ENCODE results near the gene JCHAIN. TPM values are rescaled to one million over a fixed set of nuclear protein-coding genes. Genes with fewer than 3 reads are reported as not detected.
"Not testable (repeated sequence)": the region's sequence is repeated elsewhere in the genome, so short reads cannot be mapped to it uniquely, and the experiment has no call there.

JCHAIN gene
- total RNA-seq, 2 experiments from 2014 or later = not detected

- DNase-seq = peak; percentile 74
- peaks cover 20% of the 10 kb centered on the region for H3K4me1 Mint-ChIP-seq
- H3K27me3 Mint-ChIP-seq = no peaks in the 10 kb centered on the region
- ATAC-seq = peak; percentile 62
- H3K4me3 Mint-ChIP-seq = peak overlapping the region; percentile 77
- CTCF ChIA-PET = interaction anchor here (0.7 to 4.9 kb wide), 14 partner anchors 8 to 306 kb away, joined by 3 to 57 read pairs (median 4); partner anchors contain the start of genes GRSF1 and UTP3
- peak overlapping the region; percentile 71 for H3K27ac Mint-ChIP-seq
- H3K36me3 Mint-ChIP-seq = no peaks in the 10 kb centered on the region
- H3K9me3 Mint-ChIP-seq (ENCODE audit: low read depth) = no peaks in the 10 kb centered on the region
Observed at GRCh38 chr4:70704215-70704930, 38.1 kb upstream of the JCHAIN start.

DNA sequence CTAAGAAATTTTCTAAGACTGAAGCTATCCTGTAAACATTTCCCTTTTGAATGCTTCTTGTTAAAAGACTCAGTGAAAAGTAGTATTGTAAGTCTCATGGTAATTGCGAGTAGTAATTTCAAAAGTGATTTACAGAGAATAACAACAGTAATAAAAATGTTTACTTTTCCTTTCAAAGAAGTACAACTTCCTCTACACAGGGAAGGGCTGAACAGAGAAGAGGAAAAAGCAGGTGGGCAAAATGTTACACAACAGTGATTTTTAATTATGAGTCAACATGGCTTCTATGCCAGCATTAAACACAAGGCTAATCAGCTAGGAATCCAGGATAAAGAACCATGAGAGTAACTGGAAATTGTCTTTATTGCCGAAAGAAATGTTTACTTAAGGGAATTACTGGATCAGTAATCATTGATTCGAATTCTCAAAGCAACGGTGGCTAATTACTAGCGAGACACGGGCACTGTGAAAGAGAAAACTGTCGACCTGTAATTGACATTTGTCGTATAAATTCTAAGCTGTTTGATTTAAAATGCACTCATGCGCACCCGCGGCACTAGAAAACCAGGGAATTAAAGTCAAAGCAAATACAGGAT is 37.4 kb upstream of the JCHAIN start:
- CTCF ChIA-PET = interaction anchor here (0.7 to 4.9 kb wide), 13 partner anchors 9 to 306 kb away, joined by 3 to 57 read pairs (median 4); partner anchors contain the start of genes GRSF1 and UTP3
- Mint-ChIP-seq H3K4me1 (peaks cover 20% of the 10 kb centered on the region), H3K4me3 (peak overlapping the region; percentile 77), H3K36me3 (no peaks in the 10 kb centered on the region), H3K27me3 (no peaks in the 10 kb centered on the region), H3K27ac (peak overlapping the region; percentile 71), H3K9me3 (ENCODE audit: low read depth) (no peaks in the 10 kb centered on the region)
- no peak for ATAC-seq
- DNase-seq = no peak

DNA sequence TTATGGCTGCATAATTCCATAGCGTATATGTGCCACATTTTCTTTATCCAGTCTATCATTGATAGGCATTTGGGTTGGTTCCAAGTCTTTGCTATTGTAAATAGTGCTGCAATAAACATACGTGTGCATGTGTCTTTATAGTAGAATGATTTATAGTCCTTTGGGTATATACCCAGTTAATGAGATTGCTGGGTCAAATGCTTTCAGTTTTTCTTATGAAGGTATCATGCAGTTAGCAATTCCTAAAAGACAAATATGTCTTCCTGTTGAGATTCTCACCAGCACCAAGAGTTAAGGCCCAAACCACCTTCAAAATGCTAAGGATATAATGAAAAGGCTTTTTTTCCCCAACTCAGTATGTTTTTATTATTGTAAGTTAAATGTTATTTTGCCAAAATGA is 36.3 kb upstream of the JCHAIN start:
- not testable (repeated sequence) for H3K9me3 Mint-ChIP-seq (ENCODE audit: low read depth); H3K27ac Mint-ChIP-seq; DNase-seq; H3K4me3 Mint-ChIP-seq; H3K36me3 Mint-ChIP-seq; H3K27me3 Mint-ChIP-seq; ATAC-seq
- H3K4me1 Mint-ChIP-seq = peaks cover 20% of the 10 kb centered on the region
- CTCF ChIA-PET = interaction anchor here (1.7 to 4.9 kb wide), 4 partner anchors 10 to 51 kb away, joined by 5 to 57 read pairs (median 24); partner anchors contain the start of gene UTP3

DNA sequence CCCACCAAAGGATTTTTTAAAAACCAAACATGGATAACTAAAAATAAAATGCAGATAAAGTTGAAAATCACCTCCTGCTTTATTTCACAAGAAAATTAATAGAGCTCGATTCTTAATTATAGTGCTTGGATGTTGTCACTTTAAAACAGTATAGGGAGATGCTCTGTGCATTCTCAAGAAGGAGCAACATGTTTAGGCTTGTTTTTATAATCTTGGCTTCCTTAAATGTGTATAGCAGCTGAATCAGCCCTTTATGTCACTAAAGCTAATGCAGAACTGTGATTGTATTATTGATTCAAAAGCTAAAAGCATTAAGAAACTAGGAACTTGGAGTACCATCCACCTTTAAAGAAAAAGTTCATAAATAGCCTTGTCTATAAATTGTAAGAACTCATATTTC is 35.0 kb upstream of the JCHAIN start:
- CTCF ChIA-PET = interaction anchor here (2.0 to 2.8 kb wide), 3 partner anchors 9 to 24 kb away, joined by 4 to 12 read pairs (median 8); partner anchors contain the start of gene UTP3
- DNase-seq (no peak), ATAC-seq (no peak)
- no peaks in the 10 kb centered on the region for H3K9me3 Mint-ChIP-seq (ENCODE audit: low read depth)
- no peak overlapping the region for H3K27ac Mint-ChIP-seq
- H3K4me3 Mint-ChIP-seq = no peak overlapping the region
- H3K4me1 Mint-ChIP-seq = peaks cover 17% of the 10 kb centered on the region
- no peaks in the 10 kb centered on the region for H3K27me3 Mint-ChIP-seq
- no peaks in the 10 kb centered on the region for H3K36me3 Mint-ChIP-seq

DNA sequence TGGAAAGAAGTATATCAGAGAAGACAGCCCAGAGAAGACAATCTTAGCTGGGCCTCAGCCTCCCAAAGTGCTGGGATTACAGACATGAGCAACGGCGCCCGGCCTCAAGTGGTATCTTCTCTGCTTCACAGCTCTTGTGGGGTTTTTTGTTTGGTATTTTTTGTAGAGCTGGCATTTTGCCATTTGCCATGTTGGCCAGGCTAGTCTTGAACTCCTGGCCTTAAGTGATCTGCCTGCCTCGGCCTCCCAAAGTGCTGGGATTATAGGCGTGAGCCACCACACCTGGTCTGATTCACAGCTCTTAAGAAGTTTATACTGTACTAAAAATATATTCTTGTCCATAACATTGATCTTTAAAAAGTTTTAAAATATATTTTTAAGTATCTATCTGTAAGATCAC is 34.4 kb upstream of the JCHAIN start:
- peaks cover 12% of the 10 kb centered on the region for H3K4me1 Mint-ChIP-seq
- H3K4me3 Mint-ChIP-seq = no peak overlapping the region
- H3K36me3 Mint-ChIP-seq = no peaks in the 10 kb centered on the region
- H3K9me3 Mint-ChIP-seq (ENCODE audit: low read depth) = no peaks in the 10 kb centered on the region
- CTCF ChIA-PET = interaction anchor here (0.7 to 2.8 kb wide), 5 partner anchors 9 to 45 kb away, joined by 3 to 12 read pairs (median 4); partner anchors contain the start of gene UTP3
- ATAC-seq (no peak), DNase-seq (no peak)
- no peak overlapping the region for H3K27ac Mint-ChIP-seq
- H3K27me3 Mint-ChIP-seq = no peaks in the 10 kb centered on the region

- not testable (repeated sequence) for ATAC-seq; H3K4me3 Mint-ChIP-seq; H3K9me3 Mint-ChIP-seq (ENCODE audit: low read depth); H3K27me3 Mint-ChIP-seq; H3K27ac Mint-ChIP-seq; DNase-seq; H3K36me3 Mint-ChIP-seq; H3K4me1 Mint-ChIP-seq
- CTCF ChIA-PET = interaction anchor here (1.6 kb wide), 1 partner anchor 10 kb away, joined by 7 read pairs; the partner anchor contains the start of gene UTP3
Observed at GRCh38 chr4:70698435-70698834, 32.1 kb upstream of the JCHAIN start.

DNA sequence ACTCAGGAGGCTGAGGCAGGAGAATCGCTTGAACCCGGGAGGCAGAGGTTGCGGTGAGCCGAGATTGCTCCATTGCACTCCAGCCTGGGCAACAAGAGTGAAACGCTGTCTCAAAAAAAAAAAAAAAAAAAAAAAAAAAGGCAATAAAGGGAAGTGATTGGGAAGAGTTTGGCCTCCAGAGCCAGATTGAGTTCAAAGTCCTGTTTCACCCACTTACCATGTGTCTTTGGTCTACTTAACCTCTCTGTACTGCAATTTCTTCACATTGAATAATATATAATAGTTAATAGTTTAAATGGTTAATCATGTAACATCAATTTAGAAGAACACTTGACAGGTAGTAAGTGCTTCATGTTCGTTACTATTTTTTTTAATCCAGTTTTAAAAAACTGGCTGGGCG is 28.3 kb upstream of the JCHAIN start:
- Mint-ChIP-seq H3K4me1 (peaks cover 19% of the 10 kb centered on the region), H3K36me3 (peaks cover 11% of the 10 kb centered on the region)
- CTCF ChIA-PET = interaction anchor here (1.0 to 3.2 kb wide), 2 partner anchors 9 kb away, joined by 3 to 17 read pairs; no protein-coding TSS in a partner anchor
- not testable (repeated sequence) for H3K27me3 Mint-ChIP-seq; DNase-seq; H3K4me3 Mint-ChIP-seq; H3K27ac Mint-ChIP-seq; ATAC-seq; H3K9me3 Mint-ChIP-seq (ENCODE audit: low read depth)

- DNase-seq = no peak
- H3K27me3 Mint-ChIP-seq = no peaks in the 10 kb centered on the region
- peaks cover 30% of the 10 kb centered on the region for H3K4me1 Mint-ChIP-seq
- no peaks in the 10 kb centered on the region for H3K9me3 Mint-ChIP-seq (ENCODE audit: low read depth)
- peak overlapping the region; percentile 0 for H3K27ac Mint-ChIP-seq
- no peak overlapping the region for H3K4me3 Mint-ChIP-seq
- no peak for ATAC-seq
- CTCF ChIA-PET = interaction anchor here (1.9 to 3.2 kb wide), 2 partner anchors 10 to 12 kb away, joined by 8 to 17 read pairs; no protein-coding TSS in a partner anchor
- H3K36me3 Mint-ChIP-seq = peaks cover 13% of the 10 kb centered on the region
Observed at GRCh38 chr4:70691661-70692060, 25.4 kb upstream of the JCHAIN start.

DNA sequence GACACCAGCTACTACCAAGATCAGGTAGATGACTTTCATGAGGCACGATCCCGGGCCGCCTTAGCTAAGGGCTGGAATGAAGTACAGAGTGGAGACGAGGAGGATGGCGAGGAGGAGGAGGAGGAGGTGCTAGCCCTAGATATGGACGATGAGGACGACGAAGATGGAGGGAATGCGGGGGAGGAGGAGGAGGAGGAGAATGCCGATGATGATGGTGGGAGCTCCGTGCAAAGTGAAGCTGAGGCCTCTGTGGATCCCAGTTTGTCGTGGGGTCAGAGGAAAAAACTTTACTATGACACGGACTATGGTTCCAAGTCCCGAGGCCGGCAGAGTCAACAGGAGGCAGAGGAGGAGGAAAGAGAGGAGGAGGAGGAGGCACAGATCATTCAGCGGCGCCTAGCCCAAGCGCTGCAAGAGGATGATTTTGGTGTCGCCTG is 22.5 kb upstream of the JCHAIN start:
- Mint-ChIP-seq H3K27ac (peak overlapping the region; percentile 95), H3K36me3 (peaks cover 13% of the 10 kb centered on the region), H3K27me3 (no peaks in the 10 kb centered on the region), H3K4me3 (peak overlapping the region; percentile 99), H3K9me3 (ENCODE audit: low read depth) (no peaks in the 10 kb centered on the region), H3K4me1 (peaks cover 30% of the 10 kb centered on the region)
- ATAC-seq = peak; percentile 17
- peak; percentile 44 for DNase-seq
- CTCF ChIA-PET = interaction anchor here (1.0 to 3.9 kb wide), 9 partner anchors 9 to 321 kb away, joined by 3 to 39 read pairs (median 11); no protein-coding TSS in a partner anchor

DNA sequence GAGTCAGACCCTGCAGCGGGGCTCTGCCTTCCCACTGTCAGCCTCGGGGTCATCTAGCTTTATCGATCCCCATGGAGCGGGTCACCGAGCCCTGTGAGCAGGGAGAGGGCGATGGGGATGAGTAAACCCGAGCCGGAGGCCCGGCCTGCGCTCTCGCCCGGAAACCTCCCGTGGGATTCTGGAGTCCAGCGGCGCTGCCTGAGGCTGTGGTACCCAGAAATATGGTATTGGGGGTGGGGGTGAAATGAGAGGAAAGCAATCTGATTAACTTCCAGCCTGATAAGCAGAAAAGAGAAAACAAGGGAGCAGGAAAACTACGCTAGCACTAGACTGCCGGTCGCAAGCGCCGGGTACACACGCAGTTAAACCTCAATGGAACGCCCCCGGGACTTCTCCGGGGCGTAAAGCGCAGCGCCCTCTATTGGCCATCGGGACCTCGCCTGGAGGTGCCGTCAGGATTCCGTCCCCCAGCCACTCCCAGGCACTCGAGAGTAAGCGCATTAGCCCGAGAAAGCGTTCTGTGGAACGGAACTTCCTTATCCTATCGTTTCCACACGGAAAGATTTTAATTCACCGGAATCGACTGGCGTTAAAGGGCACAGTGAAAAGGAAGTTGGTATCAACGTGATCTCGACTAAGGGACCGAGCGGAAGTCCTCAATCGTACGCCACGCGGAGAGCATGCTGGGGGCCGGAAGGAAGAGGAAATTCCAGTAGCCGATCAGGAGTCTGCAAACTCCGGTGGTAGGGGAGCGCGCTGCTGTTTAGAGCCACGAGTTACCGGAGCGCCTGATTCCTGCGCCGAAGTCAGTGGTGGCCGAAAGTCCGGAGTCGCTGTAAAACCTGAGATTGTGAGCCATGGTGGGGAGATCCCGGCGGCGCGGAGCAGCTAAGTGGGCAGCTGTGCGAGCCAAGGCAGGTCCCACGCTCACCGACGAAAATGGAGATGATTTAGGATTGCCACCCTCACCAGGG is 21.8 kb upstream of the JCHAIN start, which contains the start of gene UTP3:
Gene UTP3, plus strand, starts transcription at position 712 of the 974 bp plus-strand sequence. Its CDS starts 146 bp downstream, at position 858.
- ATAC-seq = peak; percentile 93
- no peaks in the 10 kb centered on the region for H3K9me3 Mint-ChIP-seq (ENCODE audit: low read depth)
- H3K4me3 Mint-ChIP-seq = peak within 1 kb of the TSS; percentile 99
- CTCF ChIA-PET = interaction anchor here (0.6 to 3.9 kb wide), 14 partner anchors 10 to 321 kb away, joined by 3 to 39 read pairs (median 6); no protein-coding TSS in a partner anchor
- H3K36me3 Mint-ChIP-seq = peaks cover 13% of the 10 kb centered on the region
- DNase-seq = peak; percentile 93
- peak within 1 kb of the TSS; percentile 95 for H3K27ac Mint-ChIP-seq
- no peaks in the 10 kb centered on the region for H3K27me3 Mint-ChIP-seq
- peaks cover 30% of the 10 kb centered on the region for H3K4me1 Mint-ChIP-seq

GRCh38 chr4:70687392-70687791 is 21.1 kb upstream of the JCHAIN start:
- DNase-seq (peak; percentile 52), ATAC-seq (no peak)
- H3K9me3 Mint-ChIP-seq (ENCODE audit: low read depth) = no peaks in the 10 kb centered on the region
- peak overlapping the region; percentile 99 for H3K4me3 Mint-ChIP-seq
- CTCF ChIA-PET = interaction anchor here (0.6 to 3.9 kb wide), 9 partner anchors 10 to 158 kb away, joined by 3 to 30 read pairs (median 7); no protein-coding TSS in a partner anchor
- H3K36me3 Mint-ChIP-seq = peaks cover 13% of the 10 kb centered on the region
- H3K4me1 Mint-ChIP-seq = peaks cover 30% of the 10 kb centered on the region
- peak overlapping the region; percentile 95 for H3K27ac Mint-ChIP-seq
- H3K27me3 Mint-ChIP-seq = no peaks in the 10 kb centered on the region

- peaks cover 22% of the 10 kb centered on the region for H3K4me1 Mint-ChIP-seq
- H3K36me3 Mint-ChIP-seq; CTCF ChIA-PET; ATAC-seq; H3K27ac Mint-ChIP-seq; H3K9me3 Mint-ChIP-seq (ENCODE audit: low read depth); H3K27me3 Mint-ChIP-seq; H3K4me3 Mint-ChIP-seq; DNase-seq: not testable (repeated sequence)
Observed at GRCh38 chr4:70682142-70682541, 15.8 kb upstream of the JCHAIN start.
